ENCODE measurements around the gene ZC3H11A.
"Not testable (repeated sequence)": the region's sequence is repeated elsewhere in the genome, so short reads cannot be mapped to it uniquely, and the experiment has no call there.

ZC3H11A gene

GRCh38 chr1:203795441-203796235 is at the start of gene ZC3H11A, which contains the start of gene ZBED6:
Gene ZC3H11A, plus strand, starts transcription at chr1:203795623. Its CDS starts 21,448 bp downstream, at chr1:203817071.
Gene ZBED6, plus strand, starts transcription at chr1:203795623. Its CDS starts 1,900 bp downstream, at chr1:203797523.
- peak; percentile 94 for DNase-seq (ENCODE audit: low read depth in 2 of 2)

- DNase-seq (ENCODE audit: low read depth in 2 of 2), result no peak
Measured at GRCh38 chr1:203746281-203746680, 49.1 kb upstream of the ZC3H11A start.

- DNase-seq (ENCODE audit: low read depth in 2 of 2), result no peak
Measured at GRCh38 chr1:203751051-203751450, 44.4 kb upstream of the ZC3H11A start.

- DNase-seq (ENCODE audit: low read depth in 2 of 2), result not testable (repeated sequence)
Measured at GRCh38 chr1:203751618-203752361, 43.6 kb upstream of the ZC3H11A start.

- no peak for DNase-seq (ENCODE audit: low read depth in 2 of 2)
Measured at GRCh38 chr1:203754455-203754864, 41.0 kb upstream of the ZC3H11A start.

- DNase-seq (ENCODE audit: low read depth in 2 of 2), result no peak
Measured at GRCh38 chr1:203756036-203756435, 39.4 kb upstream of the ZC3H11A start.

- DNase-seq (ENCODE audit: low read depth in 2 of 2), result not testable (repeated sequence)
Measured at GRCh38 chr1:203758749-203759148, 36.7 kb upstream of the ZC3H11A start.

- no peak for DNase-seq (ENCODE audit: low read depth in 2 of 2)
Measured at GRCh38 chr1:203760506-203760905, 34.9 kb upstream of the ZC3H11A start.

GRCh38 chr1:203761958-203762357 is 33.5 kb upstream of the ZC3H11A start:
- DNase-seq (ENCODE audit: low read depth in 2 of 2), result not testable (repeated sequence)

- no peak for DNase-seq (ENCODE audit: low read depth in 2 of 2)
Measured at GRCh38 chr1:203763505-203763904, 31.9 kb upstream of the ZC3H11A start.

GRCh38 chr1:203764105-203765028 is 31.1 kb upstream of the ZC3H11A start:
- no peak for DNase-seq (ENCODE audit: low read depth in 2 of 2)

GRCh38 chr1:203765029-203765837 is 30.2 kb upstream of the ZC3H11A start, which contains the start of gene LAX1:
Gene LAX1, plus strand, starts transcription at chr1:203765183. Its CDS starts 383 bp downstream, at chr1:203765566.
- peak; percentile 61 to 68 for DNase-seq (ENCODE audit: low read depth in 2 of 2)

- DNase-seq (ENCODE audit: low read depth in 2 of 2), result no peak
Measured at GRCh38 chr1:203768256-203768655, 27.2 kb upstream of the ZC3H11A start.

GRCh38 chr1:203769505-203770343 is 25.7 kb upstream of the ZC3H11A start:
- DNase-seq (ENCODE audit: low read depth in 2 of 2), result no peak

- DNase-seq (ENCODE audit: low read depth in 2 of 2), result no peak
Measured at GRCh38 chr1:203771901-203772301, 23.5 kb upstream of the ZC3H11A start.

GRCh38 chr1:203772836-203773235 is 22.6 kb upstream of the ZC3H11A start:
- no peak for DNase-seq (ENCODE audit: low read depth in 2 of 2)

GRCh38 chr1:203776636-203777035 is 18.8 kb upstream of the ZC3H11A start:
- DNase-seq (ENCODE audit: low read depth in 2 of 2), result no peak

GRCh38 chr1:203777596-203777995 is 17.8 kb upstream of the ZC3H11A start:
- DNase-seq (ENCODE audit: low read depth in 2 of 2), result no peak

- DNase-seq (ENCODE audit: low read depth in 2 of 2), result no peak
Measured at GRCh38 chr1:203778146-203778545, 17.3 kb upstream of the ZC3H11A start.

- no peak for DNase-seq (ENCODE audit: low read depth in 2 of 2)
Measured at GRCh38 chr1:203778789-203779188, 16.6 kb upstream of the ZC3H11A start.
